Sigmoid colon (tissue), 7 donors: Measurements from ENCODE around the gene TRIM47. TPM values are rescaled to one million over a fixed set of nuclear protein-coding genes. Genes with fewer than 3 reads are reported as not detected.

ENCODE experiments used
- DNase-seq: peaks from one replicate; pipeline ENCODE4 v3.0.0-alpha.2; 2019
- H3K27ac ChIP-seq, 4 donors: fragments of 200-600 bp; sonication (generic); one replicate each; pipeline ENCODE4 v1.5.1; 2016 to 2019; ENCODE audit warnings: mild to moderate bottlenecking in 1 of 4
- H3K27me3 ChIP-seq, 3 donors: fragments of 200-600 bp; sonication (generic); one replicate each; pipeline ENCODE4 v1.5.1; 2019; ENCODE audit warnings: mild to moderate bottlenecking in 1 of 3
- H3K36me3 ChIP-seq, 4 donors: fragments of 200-600 bp; sonication (generic); one replicate each; pipeline ENCODE4 v1.5.1; 2016 to 2019
- H3K4me1 ChIP-seq, 4 donors: fragments of 200-600 bp; sonication (generic); one replicate each; pipeline ENCODE4 v1.5.1; 2017 to 2019
- H3K4me3 ChIP-seq, 4 donors: fragments of 200-600 bp; sonication (generic); one replicate each; pipeline ENCODE4 v1.5.1; 2017 to 2019; ENCODE audit warnings: mild to moderate bottlenecking in 2 of 4, moderate library complexity in 1 of 4
- H3K9me3 ChIP-seq, 4 donors: fragments of 200-600 bp in 3 of 4; sonication (generic) in 3 of 4; one replicate each; pipeline versions ENCODE4 v1.5.1 to v1.6.1; 2013 to 2019
- CTCF ChIP-seq, 4 experiments: fragments of 450-650 bp in 3 of 4; fragments of 200-600 bp in 1 of 4; IDR thresholded peaks; one replicate each; pipeline ENCODE4 v1.5.1; 2016 to 2019; ENCODE audit warnings: antibody characterized with exemption in 4 of 4, mild to moderate bottlenecking in 3 of 4, moderate library complexity in 2 of 4
- EP300 ChIP-seq, 4 donors: sonication (generic); formaldehyde crosslinking; IDR thresholded peaks; one replicate each; pipeline ENCODE4 v1.6.1; 2017; ENCODE audit warnings: antibody characterized with exemption in 4 of 4
- POLR2A ChIP-seq, 2 donors: fragments of 450-650 bp; IDR thresholded peaks; one replicate each; pipeline ENCODE4 v1.6.1; 2016; ENCODE audit warnings: antibody characterized with exemption in 2 of 2, mild to moderate bottlenecking in 2 of 2, moderate library complexity in 2 of 2
- POLR2AphosphoS5 ChIP-seq, 4 donors: sonication (generic); formaldehyde crosslinking; IDR thresholded peaks; one replicate each; pipeline ENCODE4 v1.6.1; 2017; ENCODE audit warnings: antibody characterized with exemption in 4 of 4
- WGBS, 2 donors: extraction: QIAGEN DNeasy Blood & Tissue Kit; methylation state at CpG; one replicate each; pipeline ENCODE4 v1.1.7; 2013; 5-methylcytosine and 5-hydroxymethylcytosine counted together
- intact Hi-C: fragments of 100-400 bp; cut with DNase I; formaldehyde crosslinking; loops from one replicate; pipeline ENCODE4 v1.15.1; 2023
- polyA plus RNA-seq, 3 donors: library from polyadenylated mRNA; stranded (reverse); fragments of 200-250 nt; gene quantifications; one replicate each; pipeline ENCODE4 v1.2.3, GENCODE V29; 2013
- total RNA-seq, 4 donors: library from RNA; depleted of rRNA; stranded (reverse); fragments of >200 nt; gene quantifications; one replicate each; pipeline ENCODE4 v1.1.0, GENCODE V29; 2016
- donor health status: healthy with polysubstance abuse.
- donor health status: Bipolar disorder and iron deficiency.
- donor health status: healthy.

Gene TRIM47
- total and polyA plus RNA-seq, 7 donors, result 27.8 to 41.0 (median 39.0) TPM

- Histone ChIP-seq H3K27ac (no peak overlapping the region), H3K27me3 (no peaks in the 10 kb centered on the region), H3K9me3 (no peaks in the 10 kb centered on the region), H3K36me3 (peaks cover 0 to 31% (median under 1%) of the 10 kb centered on the region in 4 donors), H3K4me3 (no peak overlapping the region), H3K4me1 (peaks cover 0 to 17% (median 15%) of the 10 kb centered on the region in 4 donors)
- intact Hi-C loops, result no loop called here
- DNase-seq, result no peak
- no peak for TF ChIP-seq POLR2AphosphoS5 (IDR thresholded peaks at IDR 0.05)
- no peak for TF ChIP-seq EP300 (IDR thresholded peaks at IDR 0.05)
- no peak for TF ChIP-seq CTCF (IDR thresholded peaks at IDR 0.05)
- TF ChIP-seq POLR2A (IDR thresholded peaks at IDR 0.05), result no peak
- WGBS, 2 donors, result 62 to 76% methylated on average over 7 of the region's 7 CpGs
These were observed 37.6 kb downstream of the TRIM47 start for GRCh38 chr17:75840799-75841164.

- Histone ChIP-seq H3K27ac (no peak overlapping the region), H3K9me3 (no peaks in the 10 kb centered on the region), H3K4me1 (peaks cover 0 to 17% (median 15%) of the 10 kb centered on the region in 4 donors), H3K36me3 (peaks cover 0 to 26% (median 0%) of the 10 kb centered on the region in 4 donors), H3K4me3 (no peak overlapping the region), H3K27me3 (no peaks in the 10 kb centered on the region)
- TF ChIP-seq CTCF (IDR thresholded peaks at IDR 0.05), result no peak
- TF ChIP-seq POLR2AphosphoS5 (IDR thresholded peaks at IDR 0.05), result no peak
- no peak for TF ChIP-seq POLR2A (IDR thresholded peaks at IDR 0.05)
- TF ChIP-seq EP300 (IDR thresholded peaks at IDR 0.05), result no peak
- intact Hi-C loops, result no loop called here
- WGBS, 2 donors, result 88 to 94% methylated on average over 36 of the region's 36 CpGs
- peak; percentile 64 for DNase-seq
These were observed 38.2 kb downstream of the TRIM47 start for GRCh38 chr17:75839942-75840798.

- Histone ChIP-seq H3K36me3 (peaks cover 0 to 35% (median 0%) of the 10 kb centered on the region in 4 donors), H3K4me1 (peaks cover 0 to 10% (median 8%) of the 10 kb centered on the region in 4 donors), H3K9me3 (no peaks in the 10 kb centered on the region), H3K4me3 (no peak overlapping the region), H3K27me3 (no peaks in the 10 kb centered on the region), H3K27ac (no peak overlapping the region)
- DNase-seq, result no peak
- TF ChIP-seq CTCF (IDR thresholded peaks at IDR 0.05), result no peak
- TF ChIP-seq POLR2A (IDR thresholded peaks at IDR 0.05), result no peak
- TF ChIP-seq EP300 (IDR thresholded peaks at IDR 0.05), result no peak
- no peak for TF ChIP-seq POLR2AphosphoS5 (IDR thresholded peaks at IDR 0.05)
- WGBS, 2 donors, result 93 to 95% methylated on average over 15 of the region's 15 CpGs
- intact Hi-C loops, result no loop called here
These were observed 40.0 kb downstream of the TRIM47 start for GRCh38 chr17:75838410-75838809.

- Histone ChIP-seq H3K9me3 (no peaks in the 10 kb centered on the region), H3K36me3 (peaks cover 0 to 35% (median 0%) of the 10 kb centered on the region in 4 donors), H3K4me1 (peaks cover 0 to 13% (median 8%) of the 10 kb centered on the region in 4 donors), H3K4me3 (no peak overlapping the region), H3K27ac (no peak overlapping the region), H3K27me3 (no peaks in the 10 kb centered on the region)
- TF ChIP-seq POLR2AphosphoS5 (IDR thresholded peaks at IDR 0.05), result no peak
- TF ChIP-seq EP300 (IDR thresholded peaks at IDR 0.05), result no peak
- no peak for TF ChIP-seq POLR2A (IDR thresholded peaks at IDR 0.05)
- TF ChIP-seq CTCF (IDR thresholded peaks at IDR 0.05), result no peak
- whole genome bisulfite sequencing, 2 donors, result 83 to 89% methylated on average over 7 of the region's 7 CpGs
- no peak for DNase-seq
- intact Hi-C loops, result no loop called here
These were observed 40.5 kb downstream of the TRIM47 start for GRCh38 chr17:75837899-75838298.
